ENCODE measurements around the gene ZRANB3. TPM values are rescaled to one million over a fixed set of nuclear protein-coding genes. Genes with fewer than 3 reads are reported as not detected.
"Not testable (repeated sequence)": the region's sequence is repeated elsewhere in the genome, so short reads cannot be mapped to it uniquely, and the experiment has no call there.

ZRANB3 gene
- total RNA-seq, 2 experiments from 2014 or later = 21.4 to 21.5 TPM

GRCh38 chr2:135299165-135299564 is 231.9 kb downstream of the ZRANB3 start:
- no peak for ATAC-seq
- H3K9me3 Mint-ChIP-seq = peaks cover 16% of the 10 kb centered on the region
- H3K4me1 Mint-ChIP-seq (ENCODE audit: low read depth) = no peaks in the 10 kb centered on the region
- H3K36me3 Mint-ChIP-seq (ENCODE audit: low read depth) = peaks cover 29% of the 10 kb centered on the region
- H3K27me3 Mint-ChIP-seq = no peaks in the 10 kb centered on the region
- no peak overlapping the region for H3K27ac Mint-ChIP-seq
- no peak for DNase-seq
- POLR2A ChIA-PET = no interaction called here
- TF ChIP-seq CTCF (IDR thresholded peaks at IDR 0.05) = no peak
- CTCF ChIA-PET = no interaction called here
- intact Hi-C loops (cut with micrococcal nuclease) = no loop called here
- H3K4me3 Mint-ChIP-seq = no peak overlapping the region

- DNase-seq; CTCF ChIA-PET; H3K27ac Mint-ChIP-seq; POLR2A ChIA-PET; H3K27me3 Mint-ChIP-seq; H3K4me3 Mint-ChIP-seq; intact Hi-C loops (cut with micrococcal nuclease); ATAC-seq; H3K4me1 Mint-ChIP-seq (ENCODE audit: low read depth); H3K36me3 Mint-ChIP-seq (ENCODE audit: low read depth): not testable (repeated sequence)
- peaks cover 24% of the 10 kb centered on the region for H3K9me3 Mint-ChIP-seq
Observed at GRCh38 chr2:135287121-135287520, 243.9 kb downstream of the ZRANB3 start.

- Mint-ChIP-seq H3K4me3 (no peak overlapping the region), H3K4me1 (ENCODE audit: low read depth) (peaks cover 7% of the 10 kb centered on the region), H3K27ac (no peak overlapping the region), H3K27me3 (no peaks in the 10 kb centered on the region), H3K36me3 (ENCODE audit: low read depth) (peaks cover 4% of the 10 kb centered on the region), H3K9me3 (peaks cover 22% of the 10 kb centered on the region)
- TF ChIP-seq CTCF (IDR thresholded peaks at IDR 0.05) = no peak
- intact Hi-C loops (cut with micrococcal nuclease) = no loop called here
- ATAC-seq = no peak
- no peak for DNase-seq
- POLR2A ChIA-PET = no interaction called here
- CTCF ChIA-PET = no interaction called here
Observed at GRCh38 chr2:135285391-135285790, 245.6 kb downstream of the ZRANB3 start.

- intact Hi-C loops (cut with micrococcal nuclease) = no loop called here
- no peaks in the 10 kb centered on the region for H3K27me3 Mint-ChIP-seq
- ATAC-seq = no peak
Observed at GRCh38 chr2:135281379-135281778, 249.6 kb downstream of the ZRANB3 start.

GRCh38 chr2:135279209-135279608 is 251.8 kb downstream of the ZRANB3 start:
- ChIA-PET CTCF (no interaction called here), POLR2A (no interaction called here)
- H3K27ac Mint-ChIP-seq = no peak overlapping the region
- H3K4me3 Mint-ChIP-seq = no peak overlapping the region
- intact Hi-C loops (cut with micrococcal nuclease) = no loop called here
- H3K9me3 Mint-ChIP-seq = peaks cover 6% of the 10 kb centered on the region
- no peak for TF ChIP-seq CTCF (IDR thresholded peaks at IDR 0.05)
- H3K4me1 Mint-ChIP-seq (ENCODE audit: low read depth) = peaks cover 7% of the 10 kb centered on the region
- no peak for ATAC-seq
- H3K36me3 Mint-ChIP-seq (ENCODE audit: low read depth) = peaks cover 3% of the 10 kb centered on the region
- no peak for DNase-seq
- no peaks in the 10 kb centered on the region for H3K27me3 Mint-ChIP-seq

More at GRCh38 chr2:135281379-135281778, 249.6 kb downstream of the ZRANB3 start:
- peaks cover 2% of the 10 kb centered on the region for H3K9me3 Mint-ChIP-seq
- no peaks in the 10 kb centered on the region for H3K36me3 Mint-ChIP-seq (ENCODE audit: low read depth)
- ChIA-PET CTCF (interaction anchor here (1.3 to 1.5 kb wide), 2 partner anchors 277 to 428 kb away, joined by 3 to 5 read pairs; no protein-coding TSS in a partner anchor), POLR2A (no interaction called here)
- H3K27ac Mint-ChIP-seq = no peak overlapping the region
- DNase-seq = no peak
- H3K4me1 Mint-ChIP-seq (ENCODE audit: low read depth) = peaks cover 7% of the 10 kb centered on the region
- no peak overlapping the region for H3K4me3 Mint-ChIP-seq
- TF ChIP-seq CTCF (IDR thresholded peaks at IDR 0.05) = no peak

GRCh38 chr2:135276525-135276924 is 254.5 kb downstream of the ZRANB3 start:
- no peak for DNase-seq
- Mint-ChIP-seq H3K4me1 (ENCODE audit: low read depth) (peaks cover 7% of the 10 kb centered on the region), H3K4me3 (no peak overlapping the region), H3K9me3 (peaks cover 6% of the 10 kb centered on the region), H3K36me3 (ENCODE audit: low read depth) (peaks cover 6% of the 10 kb centered on the region), H3K27me3 (no peaks in the 10 kb centered on the region), H3K27ac (no peak overlapping the region)
- ChIA-PET CTCF (no interaction called here), POLR2A (no interaction called here)
- intact Hi-C loops (cut with micrococcal nuclease) = no loop called here
- no peak for ATAC-seq
- no peak for TF ChIP-seq CTCF (IDR thresholded peaks at IDR 0.05)
